ENCODE data around the gene MSMO1. TPM values are rescaled to one million over a fixed set of nuclear protein-coding genes. Genes with fewer than 3 reads are reported as not detected.

The MSMO1 gene
- total and polyA plus RNA-seq, 2 of the 8 experiments (the other 6 are each of a cell fraction or from before 2014, with no cell fraction given): 79.8 to 109 TPM

GRCh38 chr4:165327211-165328100, at the start of gene MSMO1 (continued):
- TF ChIP-seq CTCF (IDR thresholded peaks at IDR 0.05; ENCODE audit: control extremely low read depth in 1 of 3, insufficient read depth in 1 of 3, low read depth in 1 of 3, low read length in 3 of 3) (no peak), ATF2 (IDR thresholded peaks at IDR 0.05; ENCODE audit: low read length) (no peak), SP2 (IDR thresholded peaks at IDR 0.05; ENCODE audit: low read length) (peak; percentile 91), EGR1 (IDR thresholded peaks at IDR 0.05; ENCODE audit: borderline replicate concordance, low read depth, low read length) (peak; percentile 72; the same call in 1 of the 2 replicates), GTF2F1 (IDR thresholded peaks at IDR 0.05; ENCODE audit: borderline replicate concordance, low read depth, low read length) (peak; percentile 14; the same call in 1 of the 2 replicates), BCL11A (IDR thresholded peaks at IDR 0.05; ENCODE audit: low read depth in 2 of 2, low read length in 2 of 2) (no peak), RNF2 (IDR thresholded peaks at IDR 0.05; ENCODE audit: borderline replicate concordance, low read depth, low read length, missing control alignments, poor library complexity, severe bottlenecking) (no peak), ZNF274 (IDR thresholded peaks at IDR 0.05; ENCODE audit: borderline replicate concordance, extremely low read depth, low read length) (no peak), CREB1 (IDR thresholded peaks at IDR 0.05) (peak; percentile 92), JUN (IDR thresholded peaks at IDR 0.05; ENCODE audit: low read depth, low read length) (no peak), E2F6 (IDR thresholded peaks at IDR 0.05) (peak; percentile 20; the same call in 1 of the 2 replicates), RXRA (IDR thresholded peaks at IDR 0.05; ENCODE audit: insufficient read depth, low read depth, low read length) (no peak), CEBPB (IDR thresholded peaks at IDR 0.05; ENCODE audit: low read depth, low read length) (no peak), SUZ12 (IDR thresholded peaks at IDR 0.05; ENCODE audit: low read length) (no peak), HDAC6 (IDR thresholded peaks at IDR 0.05; ENCODE audit: low read depth, low read length) (no peak), SP1 (IDR thresholded peaks at IDR 0.05; ENCODE audit: low read depth, low read length) (peak; percentile 99), CBX8 (IDR thresholded peaks at IDR 0.05; ENCODE audit: borderline replicate concordance, low read depth, low read length) (no peak)
- TF ChIP-seq, protein P1, sequence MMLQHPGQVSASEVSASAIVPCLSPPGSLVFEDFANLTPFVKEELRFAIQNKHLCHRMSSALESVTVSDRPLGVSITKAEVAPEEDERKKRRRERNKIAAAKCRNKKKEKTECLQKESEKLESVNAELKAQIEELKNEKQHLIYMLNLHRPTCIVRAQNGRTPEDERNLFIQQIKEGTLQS (IDR thresholded peaks at IDR 0.05; ENCODE audit: insufficient read depth, low read depth, low read length): no peak
